ENCODE measurements around the gene CAPN10. TPM values are rescaled to one million over a fixed set of nuclear protein-coding genes. Genes with fewer than 3 reads are reported as not detected.
A peak's percentile ranks its signal among the peaks of the same experiment; 100 is the strongest.

CAPN10 gene
- total RNA-seq, 1 experiment from 2014 or later: 47.4 TPM

- H3K9me3 Mint-ChIP-seq: no peaks in the 10 kb centered on the region
- peak overlapping the region; percentile 13 for H3K4me2 ChIP-seq (ENCODE audit: insufficient read depth, insufficient read length, low read length)
- DNase-seq: peak; percentile 84
- no peak overlapping the region for H2BK5ac ChIP-seq (ENCODE audit: insufficient read length, low read length)
- peaks cover 27 to 29% of the 10 kb centered on the region in 2 experiments for H3K4me1 Mint-ChIP-seq
- H3K18ac ChIP-seq (ENCODE audit: insufficient read length, low read depth, low read length): no peak overlapping the region
- no peak overlapping the region for H3K27ac ChIP-seq (ENCODE audit: insufficient read length, low read depth, low read length)
- H3K27me3 Mint-ChIP-seq (ENCODE audit: low read depth): peaks cover 26% of the 10 kb centered on the region
- H2BK20ac ChIP-seq (ENCODE audit: low read depth, low read length, poor library complexity, severe bottlenecking): no peak overlapping the region
- H3K9me3 ChIP-seq (ENCODE audit: control insufficient read depth, low read depth, low read length): no peaks in the 10 kb centered on the region
- H3K36me3 Mint-ChIP-seq (ENCODE audit: insufficient read depth in 1 of 3, low read depth in 3 of 3): peaks cover 0 to 13% (median 2%) of the 10 kb centered on the region in 3 experiments; a peak in 3 of 7 replicates
- no peak overlapping the region for H4K91ac ChIP-seq (ENCODE audit: insufficient read length, low read depth, low read length)
- peak overlapping the region; percentile 22 to 82; a peak in 4 of 5 replicates for H3K4me3 Mint-ChIP-seq
- no peak overlapping the region for H2AFZ ChIP-seq (ENCODE audit: low read length)
- H2BK12ac ChIP-seq (ENCODE audit: insufficient read length, low read depth, low read length): no peak overlapping the region
- H3K27me3 ChIP-seq (ENCODE audit: insufficient read depth, low read length): peaks cover 20% of the 10 kb centered on the region
- no peaks in the 10 kb centered on the region for H4K20me1 ChIP-seq (ENCODE audit: control insufficient read depth, insufficient read depth, insufficient read length)
- H2AK5ac ChIP-seq (ENCODE audit: insufficient read length, low read length): no peak overlapping the region
- no peak overlapping the region for H2BK120ac ChIP-seq (ENCODE audit: low read depth, low read length, poor library complexity, severe bottlenecking)
- H3K56ac ChIP-seq (ENCODE audit: insufficient read length, low read depth, low read length): no peak overlapping the region
- H3K79me2 ChIP-seq (ENCODE audit: insufficient read depth, low read length): no peaks in the 10 kb centered on the region; the same call in 1 of the 2 replicates
- no peak overlapping the region; a peak in 1 of 7 replicates for H3K27ac Mint-ChIP-seq
- peaks cover 11% of the 10 kb centered on the region for H3K23me2 ChIP-seq (ENCODE audit: insufficient read length, low read depth, low read length, poor library complexity, severe bottlenecking)
- H4K5ac ChIP-seq (ENCODE audit: insufficient read length, low read depth, low read length): no peak overlapping the region
- no peak overlapping the region for H3K14ac ChIP-seq (ENCODE audit: insufficient read depth, low read length)
- H3T11ph ChIP-seq (ENCODE audit: low read length): no peak overlapping the region
- H2BK15ac ChIP-seq (ENCODE audit: low read depth, low read length): no peak overlapping the region
- H3K4me1 ChIP-seq (ENCODE audit: insufficient read depth, low read length): peaks cover 2% of the 10 kb centered on the region; the same call in 1 of the 2 replicates
- H3K79me1 ChIP-seq (ENCODE audit: insufficient read depth, low read depth, low read length, poor library complexity, severe bottlenecking): no peaks in the 10 kb centered on the region
- H3K4ac ChIP-seq (ENCODE audit: low read depth, low read length): no peak overlapping the region
- H4K8ac ChIP-seq (replicated peaks; ENCODE audit: insufficient read length, low read depth, low read length): no peak overlapping the region
- peak; percentile 95 for TF ChIP-seq CTCF (conservative IDR thresholded peaks at IDR 0.05)
- no peak overlapping the region for H3K23ac ChIP-seq (ENCODE audit: insufficient read length, low read depth, low read length)
- WGBS (ENCODE audit: extremely low coverage, insufficient read length, low lambda C conversion rate): no CpG with 5 or more reads among the region's 53 CpGs
- no peak overlapping the region for H3K9ac ChIP-seq (ENCODE audit: extremely low read depth, insufficient read length, low read length)
Observed at GRCh38 chr2:240566203-240567136, 20.1 kb upstream of the CAPN10 start.
